Caco-2 (cell line): ENCODE results near the gene S1PR1. TPM values are rescaled to one million over a fixed set of nuclear protein-coding genes. Genes with fewer than 3 reads are reported as not detected.

Source experiments
- BruUV-seq: library from RNA; stranded (reverse); fragments of 400-500 nt; replicated peaks from 2 replicates; lab custom pipeline; 2021; lab: Mats Ljungman, UMichigan
- CTCF ChIA-PET: fragments of 300-600 bp; sonication (Branson Sonifier 250); formaldehyde crosslinking; loops from one replicate; lab custom pipeline; 2022; ENCODE audit warnings: antibody characterized with exemption; lab: Charles Lee
- POLR2A ChIA-PET: fragments of 300-600 bp; sonication (Branson Sonifier 250); formaldehyde crosslinking; loops from one replicate; lab custom pipeline; 2022; ENCODE audit warnings: antibody characterized with exemption; lab: Charles Lee
- DNase-seq, 2 experiments: peaks; one replicate each; pipeline versions ENCODE4 v3.0.0 to v3.0.0-alpha.2; 2020 to 2022
- H3K27me3 ChIP-seq: replicated peaks from 2 replicates; pipeline ENCODE4 v1.6.0; 2011; ENCODE audit warnings: low read length; ENCODE audit not compliant: control insufficient read depth, insufficient read depth
- H3K36me3 ChIP-seq: 2 replicates; pipeline ENCODE4 v1.5.1; 2011; ENCODE audit warnings: low read length; ENCODE audit not compliant: control insufficient read depth, insufficient read depth
- H3K4me1 ChIP-seq: fragments of 250-450 bp; sonication (Bioruptor Pico); 2 replicates; pipeline ENCODE4 v1.5.1; 2020; ENCODE audit warnings: mild to moderate bottlenecking
- H3K4me3 ChIP-seq: 2 replicates; pipeline ENCODE4 v1.5.1; 2011; ENCODE audit warnings: low read depth, mild to moderate bottlenecking, control low read depth, low read length
- H3K9me3 ChIP-seq: fragments of 250-450 bp; sonication (Bioruptor Pico); 2 replicates; pipeline ENCODE4 v1.5.1; 2020; ENCODE audit warnings: mild to moderate bottlenecking, moderate library complexity
- H3K27ac Mint-ChIP-seq: one replicate; pipeline ENCODE4 v1.8.0; 2022; ENCODE audit warnings: mixed read lengths; ENCODE audit not compliant: unreplicated experiment
- H3K27me3 Mint-ChIP-seq: one replicate; pipeline ENCODE4 v1.8.0; 2022; ENCODE audit warnings: mixed read lengths; ENCODE audit not compliant: insufficient read depth, unreplicated experiment
- H3K36me3 Mint-ChIP-seq: one replicate; pipeline ENCODE4 v1.8.0; 2022; ENCODE audit warnings: mild to moderate bottlenecking, mixed read lengths; ENCODE audit not compliant: insufficient read depth, unreplicated experiment
- H3K4me1 Mint-ChIP-seq: one replicate; pipeline ENCODE4 v1.8.0; 2022; ENCODE audit warnings: low read depth, mixed read lengths; ENCODE audit not compliant: unreplicated experiment
- H3K4me3 Mint-ChIP-seq: one replicate; pipeline ENCODE4 v1.8.0; 2022; ENCODE audit warnings: mild to moderate bottlenecking, moderate library complexity, mixed read lengths; ENCODE audit not compliant: unreplicated experiment
- H3K9me3 Mint-ChIP-seq: one replicate; pipeline ENCODE4 v1.8.0; 2022; ENCODE audit warnings: mixed read lengths; ENCODE audit not compliant: unreplicated experiment
- CTCF ChIP-seq, 2 experiments: fragments of 200-600 bp in 1 of 2; IDR thresholded peaks; 1 replicate in 1 of 2; 2 replicates in 1 of 2; pipeline versions ENCODE4 v1.5.1 to v1.8.0; 2011 to 2022; ENCODE audit warnings: antibody characterized with exemption in 1 of 2, control low read depth in 1 of 2, inconsistent platforms in 1 of 2, low read depth in 1 of 2, low read length in 1 of 2, mild to moderate bottlenecking in 1 of 2, moderate library complexity in 1 of 2; ENCODE audit not compliant: insufficient read depth in 1 of 2, severe bottlenecking in 1 of 2, unreplicated experiment in 1 of 2
- intact Hi-C: fragments of 100-400 bp; cut with micrococcal nuclease; formaldehyde crosslinking; loops from one replicate; pipeline ENCODE4 v1.10.0; 2022; ENCODE audit not compliant: unreplicated experiment
- total RNA-seq: library from RNA; stranded (reverse); gene quantifications from 2 replicates; pipeline ENCODE4 v1.2.3, GENCODE V29; 2022

Gene S1PR1
- total RNA-seq, 1 experiment from 2014 or later, result not detected

GRCh38 chr1:101244842-101245241 is 8.0 kb downstream of the S1PR1 start:
- H3K4me3 Mint-ChIP-seq, result no peak overlapping the region
- ChIA-PET POLR2A (no interaction called here), CTCF (no interaction called here)
- Histone ChIP-seq H3K9me3 (no peaks in the 10 kb centered on the region), H3K27me3 (no peaks in the 10 kb centered on the region), H3K4me1 (no peaks in the 10 kb centered on the region), H3K36me3 (no peaks in the 10 kb centered on the region), H3K4me3 (no peak overlapping the region)
- peaks cover 4% of the 10 kb centered on the region for H3K27me3 Mint-ChIP-seq
- H3K9me3 Mint-ChIP-seq, result no peaks in the 10 kb centered on the region
- DNase-seq, result no peak
- no peak for TF ChIP-seq CTCF (IDR thresholded peaks at IDR 0.05; ENCODE audit: insufficient read depth in 1 of 2, low read depth in 1 of 2, low read length in 1 of 2, severe bottlenecking in 1 of 2, unreplicated experiment in 1 of 2)
- intact Hi-C loops, result no loop called here
- H3K36me3 Mint-ChIP-seq, result no peaks in the 10 kb centered on the region
- H3K4me1 Mint-ChIP-seq, result no peaks in the 10 kb centered on the region
- H3K27ac Mint-ChIP-seq, result no peak overlapping the region
- no TSS peak for BruUV-seq

- POLR2A ChIA-PET, result no interaction called here
- intact Hi-C loops, result no loop called here
Measured at GRCh38 chr1:101245246-101245927, 8.6 kb downstream of the S1PR1 start.

More at GRCh38 chr1:101245246-101245927, 8.6 kb downstream of the S1PR1 start:
- no peaks in the 10 kb centered on the region for H3K27me3 ChIP-seq
- H3K9me3 ChIP-seq, result no peaks in the 10 kb centered on the region
- no peak for TF ChIP-seq CTCF (IDR thresholded peaks at IDR 0.05; ENCODE audit: insufficient read depth in 1 of 2, low read depth in 1 of 2, low read length in 1 of 2, severe bottlenecking in 1 of 2, unreplicated experiment in 1 of 2)
- Mint-ChIP-seq H3K4me3 (no peak overlapping the region), H3K4me1 (no peaks in the 10 kb centered on the region), H3K36me3 (no peaks in the 10 kb centered on the region), H3K27ac (no peak overlapping the region), H3K9me3 (no peaks in the 10 kb centered on the region), H3K27me3 (peaks cover 4% of the 10 kb centered on the region)
- CTCF ChIA-PET, result no interaction called here
- BruUV-seq, result no TSS peak
- H3K4me1 ChIP-seq, result no peaks in the 10 kb centered on the region
- no peak for DNase-seq
- H3K4me3 ChIP-seq, result no peak overlapping the region
- no peaks in the 10 kb centered on the region for H3K36me3 ChIP-seq
